ENCODE results near the gene SZRD1. TPM values are rescaled to one million over a fixed set of nuclear protein-coding genes. Genes with fewer than 3 reads are reported as not detected.

SZRD1 gene
- total and polyA plus RNA-seq, 2 of the 4 experiments (the other 2 are of a cell fraction): 119 to 149 TPM

DNA sequence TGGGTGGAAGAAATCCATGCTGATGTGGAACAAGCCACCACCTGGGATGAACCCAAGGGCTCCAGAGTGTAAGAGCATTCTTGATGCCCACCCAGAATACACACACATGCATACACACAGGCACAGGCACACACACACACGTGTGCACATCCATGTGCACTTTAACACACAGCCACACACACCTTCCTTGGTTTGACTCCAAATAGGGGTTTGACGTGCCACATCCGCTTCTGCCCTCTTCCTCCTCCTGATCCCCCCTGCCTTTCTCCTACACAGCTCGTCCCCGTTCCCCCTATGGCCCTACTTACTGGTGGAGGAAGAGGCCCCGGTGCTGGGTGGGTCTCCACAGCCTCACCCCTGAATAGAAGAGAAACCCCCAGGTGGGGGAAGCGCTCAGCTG, 54.2 kb downstream of the SZRD1 start:
- Histone ChIP-seq H3K36me3 (ENCODE audit: control insufficient read depth, insufficient read depth, low read length) (no peaks in the 10 kb centered on the region), H2BK5ac (ENCODE audit: low read depth, low read length, poor library complexity, severe bottlenecking) (no peak overlapping the region), H2AK9ac (replicated peaks; ENCODE audit: low read depth, low read length, poor library complexity) (no peak overlapping the region), H2BK120ac (ENCODE audit: low read depth, low read length) (no peak overlapping the region), H4K5ac (ENCODE audit: low read depth, low read length) (no peak overlapping the region), H4K8ac (ENCODE audit: low read depth in 2 of 2, low read length in 2 of 2) (no peak overlapping the region), H2AFZ (replicated peaks; ENCODE audit: low read length, poor library complexity) (no peak overlapping the region), H3K4ac (ENCODE audit: low read depth, low read length) (no peak overlapping the region), H3K27me3 (ENCODE audit: control insufficient read depth, insufficient read depth, low read length) (peaks cover 16% of the 10 kb centered on the region), H4K91ac (ENCODE audit: insufficient read depth, low read depth, low read length) (no peak overlapping the region), H3K27ac (ENCODE audit: insufficient read depth, low read length) (no peak overlapping the region), H3K18ac (ENCODE audit: low read depth, low read length) (no peak overlapping the region), H3K79me1 (ENCODE audit: low read depth in 1 of 2, low read length in 2 of 2) (no peaks in the 10 kb centered on the region), H4K20me1 (ENCODE audit: insufficient read depth, low read length) (no peaks in the 10 kb centered on the region), H3K4me1 (ENCODE audit: control insufficient read depth, insufficient read depth, low read length) (no peaks in the 10 kb centered on the region), H3K56ac (ENCODE audit: extremely low read depth, insufficient read depth, low read length) (no peak overlapping the region), H3K9ac (ENCODE audit: low read depth, low read length) (no peak overlapping the region), H2BK20ac (ENCODE audit: low read depth, low read length) (no peak overlapping the region), H3K4me3 (ENCODE audit: insufficient read depth, low read depth, low read length) (no peak overlapping the region), H2AK5ac (ENCODE audit: low read depth, low read length) (no peak overlapping the region), H3K4me2 (ENCODE audit: low read depth, low read length) (no peak overlapping the region), H3K9me3 (ENCODE audit: control insufficient read depth, insufficient read depth, low read length) (no peaks in the 10 kb centered on the region), H2BK15ac (ENCODE audit: low read depth, low read length) (no peak overlapping the region), H3K23ac (ENCODE audit: low read depth, low read length) (no peak overlapping the region), H3K9me1 (ENCODE audit: insufficient read depth, low read length) (no peaks in the 10 kb centered on the region; the same call in 1 of the 2 replicates), H3K14ac (replicated peaks; ENCODE audit: low read depth, low read length) (no peak overlapping the region)
- 80% methylated on average over 3 of the region's 7 CpGs; no CpG with 5 or more reads in 1 of the 2 experiments for WGBS, 2 experiments (ENCODE audit: extremely low coverage in 2 of 2, insufficient read length in 1 of 2)
- dilution Hi-C loops (cut with HindIII; ENCODE audit: low sequenced_read_pairs, unreplicated experiment) (no loop called here), in situ Hi-C loops (cut with MboI; ENCODE audit: low sequenced_read_pairs) (no loop called here), intact Hi-C loops (cut with micrococcal nuclease) (no loop called here)
- BruUV-seq (replicated peaks): no TSS peak
- ChIA-PET POLR2A (ENCODE audit: unreplicated experiment) (no interaction called here), CTCF (no interaction called here)
- ATAC-seq (ENCODE audit: low read depth) (no peak), DNase-seq (no peak)
- TF ChIP-seq POLR2A (IDR thresholded peaks at IDR 0.05; ENCODE audit: low read depth, low read length): no peak
- TF ChIP-seq MAZ (IDR thresholded peaks at IDR 0.05; ENCODE audit: borderline replicate concordance, low read depth, low read length): no peak
- TF ChIP-seq BHLHE40 (IDR thresholded peaks at IDR 0.05; ENCODE audit: low read depth, low read length): no peak
- TF ChIP-seq RFX5 (IDR thresholded peaks at IDR 0.05; ENCODE audit: low read depth, low read length): no peak
- no peak for TF ChIP-seq CEBPB (IDR thresholded peaks at IDR 0.05; ENCODE audit: low read depth, low read length)
- no peak for TF ChIP-seq ELK1 (IDR thresholded peaks at IDR 0.05; ENCODE audit: borderline replicate concordance, low read depth, low read length)
- no peak for TF ChIP-seq MAFK (IDR thresholded peaks at IDR 0.05; ENCODE audit: low read depth, low read length)
- TF ChIP-seq CHD1 (IDR thresholded peaks at IDR 0.05; ENCODE audit: low read depth, low read length): no peak
- no peak for TF ChIP-seq USF2 (IDR thresholded peaks at IDR 0.05; ENCODE audit: low read depth, low read length)
- TF ChIP-seq, protein P1, sequence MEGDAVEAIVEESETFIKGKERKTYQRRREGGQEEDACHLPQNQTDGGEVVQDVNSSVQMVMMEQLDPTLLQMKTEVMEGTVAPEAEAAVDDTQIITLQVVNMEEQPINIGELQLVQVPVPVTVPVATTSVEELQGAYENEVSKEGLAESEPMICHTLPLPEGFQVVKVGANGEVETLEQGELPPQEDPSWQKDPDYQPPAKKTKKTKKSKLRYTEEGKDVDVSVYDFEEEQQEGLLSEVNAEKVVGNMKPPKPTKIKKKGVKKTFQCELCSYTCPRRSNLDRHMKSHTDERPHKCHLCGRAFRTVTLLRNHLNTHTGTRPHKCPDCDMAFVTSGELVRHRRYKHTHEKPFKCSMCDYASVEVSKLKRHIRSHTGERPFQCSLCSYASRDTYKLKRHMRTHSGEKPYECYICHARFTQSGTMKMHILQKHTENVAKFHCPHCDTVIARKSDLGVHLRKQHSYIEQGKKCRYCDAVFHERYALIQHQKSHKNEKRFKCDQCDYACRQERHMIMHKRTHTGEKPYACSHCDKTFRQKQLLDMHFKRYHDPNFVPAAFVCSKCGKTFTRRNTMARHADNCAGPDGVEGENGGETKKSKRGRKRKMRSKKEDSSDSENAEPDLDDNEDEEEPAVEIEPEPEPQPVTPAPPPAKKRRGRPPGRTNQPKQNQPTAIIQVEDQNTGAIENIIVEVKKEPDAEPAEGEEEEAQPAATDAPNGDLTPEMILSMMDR (conservative IDR thresholded peaks at IDR 0.05; ENCODE audit: low read depth, low read length): no peak
- TF ChIP-seq MXI1 (IDR thresholded peaks at IDR 0.05; ENCODE audit: borderline replicate concordance, low read depth, low read length): no peak
- TF ChIP-seq RCOR1 (IDR thresholded peaks at IDR 0.05; ENCODE audit: insufficient replicate concordance, low read length): no peak
- TF ChIP-seq SMC3 (IDR thresholded peaks at IDR 0.05; ENCODE audit: low read depth, low read length): no peak
- TF ChIP-seq NFE2L2 (IDR thresholded peaks at IDR 0.05; ENCODE audit: low read depth, low read length): no peak
- no peak for TF ChIP-seq RAD21 (IDR thresholded peaks at IDR 0.05; ENCODE audit: low read length)
- no peak for TF ChIP-seq FOS (IDR thresholded peaks at IDR 0.05; ENCODE audit: low read depth, low read length)

Data from IMR-90 (cell line).